ENCODE measurements around the gene RAMP1.
"Not testable (repeated sequence)": the region's sequence is repeated elsewhere in the genome, so short reads cannot be mapped to it uniquely, and the experiment has no call there.

RAMP1 gene

DNA sequence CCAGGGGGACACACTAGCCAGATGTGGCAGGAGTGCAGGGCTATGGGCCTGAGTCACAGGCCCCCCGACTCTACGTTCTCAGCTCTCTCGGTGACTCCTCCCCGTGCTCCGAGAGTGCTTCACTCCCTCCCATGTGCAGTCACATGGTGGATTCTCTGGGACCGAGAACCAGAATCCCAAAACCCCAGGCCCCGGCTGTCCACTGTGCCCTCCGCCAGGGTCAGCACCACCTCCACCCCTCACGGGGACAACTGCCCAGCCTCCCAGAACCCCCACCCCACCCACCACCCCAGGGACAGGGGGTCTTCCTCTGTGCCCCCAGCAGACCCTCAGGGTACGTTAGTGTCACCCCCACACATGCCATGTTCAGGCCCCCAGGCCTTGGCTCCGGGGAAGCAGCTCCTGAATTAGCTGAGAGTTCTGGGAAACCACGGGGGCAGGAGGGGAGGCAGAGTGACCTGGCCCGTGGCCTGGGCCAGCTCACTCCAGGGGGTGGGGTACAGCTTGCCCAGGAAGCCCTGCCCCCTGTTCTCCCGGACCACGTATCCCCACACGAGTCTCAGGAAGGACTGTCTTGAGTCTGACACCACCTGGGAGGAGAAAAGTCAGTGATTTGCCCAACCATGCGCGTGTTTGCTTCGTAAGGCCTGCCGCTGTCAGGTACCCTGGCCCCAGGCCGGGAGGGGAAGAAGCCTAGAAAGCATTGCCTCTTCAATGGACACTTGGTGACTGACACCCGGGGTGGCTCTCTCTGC is 4.4 kb downstream of the RAMP1 start:
- no peak for DNase-seq (ENCODE audit: low spot score)

DNA sequence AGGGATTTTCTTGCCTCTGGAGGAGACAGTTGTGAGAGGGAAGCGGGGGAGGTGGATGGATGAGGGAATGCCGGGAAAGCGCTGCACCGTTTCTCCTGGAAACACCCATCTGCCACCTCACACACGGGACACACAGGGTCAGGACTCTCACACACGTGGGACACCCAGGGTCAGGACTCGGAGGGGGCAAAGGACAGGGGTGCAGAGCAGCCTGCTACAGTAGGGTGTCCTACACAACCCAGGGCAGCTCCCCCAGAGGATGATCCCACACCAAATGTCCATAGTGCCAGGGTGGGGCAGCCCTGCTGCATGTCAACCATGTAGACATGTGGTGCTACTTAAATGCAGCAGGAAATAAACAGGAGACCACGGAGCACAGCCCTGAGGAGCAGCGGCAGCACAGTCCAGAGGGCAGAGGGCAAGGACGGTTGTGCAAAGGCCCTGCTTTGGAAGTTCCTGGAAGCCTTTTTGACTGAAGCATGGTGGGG is 5.1 kb downstream of the RAMP1 start:
- no peak for DNase-seq (ENCODE audit: low spot score)

DNA sequence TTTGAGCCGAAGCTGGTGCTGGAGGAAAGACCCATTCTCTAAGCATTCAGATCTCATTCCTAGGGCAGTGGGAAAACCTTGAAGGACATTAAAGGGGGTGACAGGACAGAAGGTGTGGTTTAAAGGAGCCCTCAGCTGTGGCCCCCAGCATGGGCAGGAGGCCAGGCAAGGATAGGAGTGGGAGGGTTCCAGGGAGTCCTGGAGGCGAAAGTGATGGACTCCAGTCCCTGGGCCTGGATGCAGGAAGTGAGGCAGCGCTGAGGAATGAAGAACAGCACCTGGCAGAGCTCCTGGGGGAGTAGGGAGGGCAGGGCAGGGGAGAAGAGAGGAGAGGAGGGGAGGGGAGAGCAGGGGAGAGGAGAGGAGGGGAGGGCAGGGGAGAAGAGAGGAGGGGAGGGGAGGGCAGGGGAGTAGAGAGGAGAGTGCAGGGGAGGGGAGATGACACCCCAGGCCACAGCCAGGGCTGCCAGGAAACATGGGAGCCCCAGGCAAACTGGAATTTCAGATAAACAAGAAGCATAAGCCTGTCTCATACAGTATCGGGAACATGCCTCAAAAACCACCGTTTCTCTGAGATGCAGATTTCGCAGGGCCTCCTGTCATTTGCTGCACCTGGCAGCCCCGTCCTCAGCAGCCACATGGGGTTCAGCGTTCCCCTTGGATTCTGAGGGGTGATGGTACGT is 5.7 kb downstream of the RAMP1 start:
- peak; percentile 43 for DNase-seq (ENCODE audit: low spot score)

DNA sequence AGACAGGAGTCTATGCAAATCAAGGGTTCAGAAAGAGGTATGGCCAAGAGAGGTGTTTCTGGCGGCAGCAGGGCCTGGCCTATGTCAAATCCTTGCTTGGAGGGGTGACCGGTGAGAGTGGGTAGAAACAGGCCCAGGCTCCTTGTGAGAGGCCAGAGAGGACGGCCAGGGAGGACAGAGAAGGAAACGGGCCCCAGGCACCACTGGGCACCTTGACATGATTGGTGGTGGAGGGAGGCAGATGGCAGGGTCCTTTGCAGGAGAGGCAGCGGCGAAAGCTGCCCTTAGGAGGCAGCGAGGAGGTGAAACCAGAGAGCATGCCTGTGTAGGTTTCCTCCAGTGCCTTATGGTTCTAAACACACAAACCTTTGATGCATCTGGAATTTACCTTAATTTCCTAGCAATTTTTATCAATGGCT is 6.2 kb downstream of the RAMP1 start:
- no peak for DNase-seq (ENCODE audit: low spot score)

DNA sequence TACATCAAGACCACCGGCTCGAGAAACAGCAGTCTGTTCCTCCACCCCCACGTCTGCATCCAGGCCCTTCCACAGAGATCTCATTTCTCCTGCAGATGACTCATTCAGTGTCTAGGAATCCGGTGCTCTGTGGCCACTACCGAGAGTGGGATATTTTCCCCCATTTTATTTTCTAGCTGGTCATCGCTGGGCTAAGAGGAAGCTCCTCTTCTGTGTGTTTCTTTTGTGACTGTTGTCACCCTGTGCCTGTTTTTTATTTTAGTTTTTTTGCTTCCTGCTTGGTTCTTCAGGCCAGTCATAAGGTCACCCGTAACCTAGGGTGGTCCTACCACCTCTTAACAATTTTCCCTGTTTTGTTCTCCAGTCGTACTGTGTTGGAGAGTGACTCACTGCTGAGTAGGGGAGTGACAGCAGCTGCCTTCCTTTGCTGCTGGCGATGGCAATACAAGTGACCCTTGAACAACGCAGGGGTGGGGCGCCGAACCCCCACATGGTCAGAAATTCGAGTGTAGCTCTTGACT is 6.7 kb downstream of the RAMP1 start:
- DNase-seq (ENCODE audit: low spot score), result no peak

DNA sequence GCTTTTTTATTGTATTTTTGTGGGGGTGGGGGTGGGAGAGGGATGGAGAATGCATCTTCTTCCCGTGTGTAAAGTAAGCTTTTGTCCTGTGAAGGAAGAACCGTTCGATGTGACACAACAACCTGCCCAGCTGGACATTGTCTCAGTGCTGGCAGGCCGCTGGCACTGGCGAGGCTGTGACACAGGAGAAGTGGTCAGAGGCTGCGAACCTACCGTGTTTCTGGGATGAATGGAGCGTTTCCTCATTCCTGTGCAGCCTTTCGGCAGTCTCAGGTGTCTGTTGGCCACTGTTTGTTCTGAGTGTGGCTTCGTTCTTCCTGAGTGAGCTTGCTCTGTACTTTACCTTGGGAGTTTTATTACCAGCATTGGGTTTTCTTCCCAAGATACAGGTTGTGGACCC is 8.0 kb downstream of the RAMP1 start:
- no peak for DNase-seq (ENCODE audit: low spot score)

DNA sequence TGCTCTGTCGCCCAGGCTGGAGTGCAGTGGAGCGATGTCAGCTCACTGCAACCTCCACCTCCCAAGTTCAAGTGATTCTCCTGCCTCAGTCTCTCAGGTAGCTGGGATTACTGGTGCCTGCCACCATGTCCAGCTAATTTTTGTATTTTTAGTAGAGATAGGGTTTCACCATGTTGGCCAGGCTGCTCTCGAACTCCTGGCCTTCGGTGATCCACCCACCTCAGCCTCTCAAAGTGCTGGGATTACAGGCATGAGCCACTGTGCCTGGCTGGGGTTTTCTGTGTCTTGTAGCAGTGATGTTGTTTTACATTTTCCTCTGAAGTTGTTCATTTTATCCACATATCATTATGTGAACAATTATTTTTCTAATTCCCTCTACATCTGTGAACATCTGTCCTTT is 8.7 kb downstream of the RAMP1 start:
- DNase-seq (ENCODE audit: low spot score), result not testable (repeated sequence)

DNA sequence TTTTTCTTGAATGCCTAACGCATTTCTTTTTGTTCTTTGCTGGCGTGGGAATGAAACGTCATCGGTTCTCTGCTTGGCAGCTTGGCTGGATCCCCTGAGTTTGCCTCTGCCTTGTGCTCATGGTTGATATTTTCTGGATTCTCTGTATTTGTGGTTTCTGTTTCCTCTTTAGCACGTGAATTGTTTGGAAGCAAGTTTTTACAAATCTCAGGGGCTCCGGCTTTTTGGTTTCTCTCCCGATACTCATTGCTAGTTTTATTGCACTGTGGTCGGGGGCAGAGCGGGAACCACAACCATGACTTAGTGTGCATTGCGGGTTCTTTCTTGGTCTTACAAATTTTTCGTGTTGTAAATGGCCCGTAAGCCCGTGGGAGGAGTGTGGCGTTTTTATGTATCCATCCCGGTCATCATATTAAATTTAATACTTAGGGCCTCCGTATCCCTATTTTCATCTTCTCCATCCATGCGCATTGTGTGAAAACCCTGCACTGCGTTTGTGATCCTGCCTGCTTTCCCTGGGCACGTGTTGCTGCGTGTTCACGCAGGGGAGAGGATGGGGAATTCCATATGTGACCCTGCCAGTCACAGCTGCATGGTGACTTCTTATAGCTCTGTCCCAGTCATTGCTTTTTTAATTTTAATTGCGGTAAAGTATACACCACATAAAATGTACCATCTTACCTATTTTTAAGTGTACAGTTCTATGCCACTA is 9.4 kb downstream of the RAMP1 start:
- DNase-seq (ENCODE audit: low spot score), result no peak

DNA sequence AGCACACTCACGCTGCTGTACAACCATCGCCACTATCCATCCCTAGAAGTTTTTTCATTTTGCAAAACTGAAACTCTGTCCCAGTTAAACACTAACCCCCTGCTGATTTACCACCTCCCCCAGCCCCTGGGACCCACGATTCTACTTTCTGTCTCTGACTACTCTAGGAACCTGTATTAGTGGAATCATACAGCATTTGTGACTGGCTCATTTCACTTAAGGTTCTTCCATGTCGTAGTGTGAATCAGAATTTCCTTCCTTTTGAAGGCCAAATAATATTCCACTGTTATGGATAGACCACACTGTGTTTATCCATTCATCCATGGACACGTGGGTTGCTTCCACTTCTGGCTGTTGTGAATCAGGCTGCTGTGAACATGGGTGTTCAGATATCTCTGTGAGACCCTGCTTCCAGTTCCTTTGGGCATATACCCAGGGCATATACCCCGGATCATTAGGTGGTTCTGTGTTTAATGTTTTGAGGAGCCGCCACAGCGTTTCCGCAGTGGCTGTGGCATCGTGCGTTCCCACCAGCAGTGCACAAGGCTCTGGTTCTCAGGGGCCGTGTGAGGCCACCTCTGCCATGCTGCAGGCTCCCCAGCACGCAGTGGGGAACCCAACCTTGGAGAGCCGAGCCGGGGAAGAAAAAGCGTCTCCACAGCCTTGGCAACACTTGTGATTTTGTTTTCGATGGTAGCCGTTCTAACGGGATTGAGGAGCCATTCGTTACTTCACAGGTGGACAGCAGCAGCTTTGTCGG is 10.1 kb downstream of the RAMP1 start:
- no peak for DNase-seq (ENCODE audit: low spot score)

DNA sequence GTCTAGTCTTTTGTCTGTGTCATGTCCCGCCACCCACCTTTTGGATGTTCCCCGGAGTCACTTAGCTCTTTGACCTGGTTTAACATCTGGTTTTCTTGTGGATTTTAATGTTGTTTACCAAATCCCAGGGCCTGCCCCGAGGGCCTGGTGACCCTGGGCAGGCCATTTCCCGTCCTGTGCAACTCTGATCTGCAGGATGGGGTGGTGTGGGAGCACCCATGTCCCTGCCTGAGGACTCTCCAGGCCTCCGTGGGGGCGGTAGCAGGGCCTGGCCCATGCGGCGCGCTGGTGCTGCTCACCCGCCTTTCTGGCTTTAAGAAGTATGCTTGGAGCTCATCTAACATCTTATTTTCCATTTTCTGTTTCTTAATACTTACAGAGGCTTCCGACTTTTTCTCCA is 10.7 kb downstream of the RAMP1 start:
- DNase-seq (ENCODE audit: low spot score), result no peak

DNA sequence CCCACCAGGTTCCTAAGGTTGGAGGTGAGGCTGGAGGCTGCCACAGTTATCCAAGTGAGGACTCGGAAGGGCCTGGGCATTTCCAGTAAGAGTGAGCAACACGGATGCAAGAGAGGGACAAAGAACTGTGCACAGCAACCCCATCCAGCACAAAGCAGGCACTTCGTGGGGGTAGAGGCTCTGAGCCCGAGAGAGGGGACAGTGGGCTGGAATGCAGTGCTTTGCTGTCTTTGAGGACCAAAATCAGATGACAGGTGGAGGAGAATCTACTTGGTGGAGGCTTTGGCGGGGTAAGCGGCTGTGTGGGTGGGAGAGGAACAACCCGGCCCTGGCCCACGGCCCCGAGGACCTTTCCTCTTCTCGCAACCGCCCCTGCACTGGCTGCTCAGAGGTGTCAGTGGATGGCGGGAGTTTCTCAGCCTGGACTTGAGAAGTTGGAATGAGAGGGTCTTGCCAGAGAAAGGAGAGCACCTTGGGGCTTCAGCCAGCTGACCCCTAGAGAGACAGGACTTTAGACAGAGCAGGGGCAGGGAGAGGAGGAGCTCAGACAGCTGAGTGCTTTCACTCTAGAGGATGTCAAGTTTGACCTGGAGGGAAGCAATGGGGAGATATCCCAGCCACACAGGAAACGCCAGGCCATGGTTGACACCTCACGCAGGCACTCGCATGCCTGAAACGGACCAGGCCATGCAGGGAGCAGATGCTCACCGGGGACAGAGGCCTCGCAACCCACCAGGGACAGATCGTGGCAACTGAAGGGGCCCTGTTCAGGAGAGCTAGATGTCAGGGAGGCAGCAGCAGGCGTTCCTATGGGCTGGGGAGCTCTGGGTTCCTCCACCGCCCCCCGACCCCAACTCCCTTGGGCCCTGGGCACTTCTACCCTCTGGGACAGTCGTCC is 11.6 kb downstream of the RAMP1 start:
- DNase-seq (ENCODE audit: low spot score), result no peak

DNA sequence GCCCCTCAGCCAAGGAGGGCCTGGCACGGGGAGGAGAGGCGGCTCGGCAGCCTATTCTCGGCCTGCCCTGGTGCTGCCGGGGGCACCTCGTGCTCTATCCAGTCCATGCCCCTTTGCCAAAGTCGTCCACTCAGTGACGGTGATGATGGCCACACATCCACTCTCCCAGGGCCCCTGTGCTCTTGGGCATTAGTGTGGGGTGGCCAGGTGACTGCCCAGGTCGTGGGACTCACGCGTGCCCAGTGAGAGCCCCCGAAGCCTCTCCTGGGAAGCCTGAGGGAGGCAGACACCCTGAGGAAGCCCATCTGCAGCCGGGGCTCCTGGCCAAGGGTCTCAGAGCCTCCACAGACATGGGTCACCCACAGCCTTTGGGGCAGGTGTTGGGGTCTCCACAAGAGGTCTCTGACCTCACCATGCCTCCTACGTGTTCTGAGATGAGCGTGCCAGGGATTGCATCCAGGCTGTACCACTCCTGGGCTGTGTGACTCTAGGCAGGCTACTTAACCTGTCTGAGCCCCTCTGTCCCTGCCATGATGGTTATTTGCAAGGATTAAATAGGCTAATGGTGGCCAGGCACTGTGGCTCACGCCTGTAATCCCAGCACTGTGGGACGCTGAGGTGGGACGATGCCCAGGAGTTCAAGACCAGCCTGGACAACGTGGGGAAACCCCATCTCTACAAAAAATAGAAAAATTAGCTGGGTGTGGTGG is 12.9 kb downstream of the RAMP1 start:
- DNase-seq (ENCODE audit: low spot score), result no peak

DNA sequence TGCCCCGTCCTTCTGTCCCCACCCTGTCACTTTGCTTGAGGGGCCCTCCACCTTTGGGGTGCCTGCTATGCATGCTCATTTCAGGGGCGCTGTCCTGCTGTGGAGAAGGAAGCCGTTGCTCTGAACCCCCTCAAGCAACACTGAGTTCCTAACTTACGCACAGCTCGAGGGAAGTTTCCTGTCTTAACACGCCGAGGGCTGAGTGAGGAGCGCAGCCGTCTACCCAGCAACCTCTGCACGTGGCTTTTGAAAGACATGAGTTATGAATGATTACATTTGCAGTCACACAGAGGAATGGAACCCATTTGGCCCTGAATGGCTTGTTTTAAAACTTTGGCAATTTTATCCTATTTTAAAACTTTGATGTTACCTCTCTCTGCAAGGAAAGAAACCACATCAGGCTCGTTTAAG is 14.0 kb downstream of the RAMP1 start:
- no peak for DNase-seq (ENCODE audit: low spot score)

DNA sequence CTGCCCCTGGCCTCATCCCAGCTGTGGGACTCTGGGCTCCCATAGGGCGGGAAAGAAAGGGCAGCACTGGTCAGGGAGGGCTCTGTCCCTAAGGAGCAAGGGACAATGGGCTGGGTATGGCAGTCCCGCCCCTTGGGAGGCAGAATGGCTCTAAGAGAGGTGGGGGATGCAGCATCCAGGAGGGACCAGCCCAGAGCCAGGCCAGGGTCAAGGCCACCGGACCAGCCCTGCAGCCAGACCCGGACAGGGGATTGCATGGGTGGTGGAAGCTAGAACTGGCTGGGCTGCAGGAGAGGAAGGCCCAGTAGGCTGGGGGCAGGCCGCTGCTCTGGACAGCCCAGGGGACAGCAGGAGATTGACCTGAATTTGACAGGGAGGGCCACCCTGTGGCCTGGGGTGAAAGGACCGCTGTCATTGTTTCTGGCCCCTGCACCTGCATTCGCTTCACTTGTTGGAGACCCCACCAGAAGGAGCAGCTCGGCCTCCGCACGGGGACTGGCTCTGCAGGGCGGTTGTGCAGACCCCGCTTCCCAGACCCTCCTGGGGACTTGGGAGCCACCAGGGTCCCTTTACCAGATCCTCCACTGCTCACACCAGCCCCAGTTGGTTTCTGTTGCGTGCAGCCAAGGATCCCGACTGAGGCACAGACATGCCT is 14.6 kb downstream of the RAMP1 start:
- no peak for DNase-seq (ENCODE audit: low spot score)

DNA sequence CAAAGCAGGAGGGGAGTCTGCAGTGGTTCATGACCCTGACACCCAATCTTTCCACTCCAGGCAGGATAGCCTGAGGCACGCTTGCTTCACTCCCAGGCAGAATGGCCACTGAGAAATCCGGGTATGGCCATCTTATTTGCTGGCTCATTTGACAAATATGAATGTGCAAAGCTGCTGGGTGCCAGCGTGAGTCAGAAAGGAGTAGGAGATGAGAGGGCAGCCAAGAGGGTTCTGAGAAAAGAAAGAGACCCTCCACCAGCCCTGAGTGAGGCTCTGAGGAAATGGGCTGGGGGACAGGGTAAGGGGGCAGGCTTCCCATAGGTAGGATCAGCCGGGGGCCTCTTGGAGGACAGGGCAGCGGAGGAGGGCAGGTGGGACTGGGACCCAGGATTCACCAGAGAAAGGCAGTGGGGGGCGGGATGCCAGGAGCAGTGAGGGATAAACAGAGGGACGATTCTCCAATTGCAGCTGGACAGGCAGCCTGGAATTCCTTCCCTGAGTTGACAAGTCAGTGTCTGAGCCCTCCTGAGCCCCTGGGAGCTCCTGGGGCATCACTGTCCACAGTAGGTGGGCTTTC is 15.2 kb downstream of the RAMP1 start:
- DNase-seq (ENCODE audit: low spot score), result no peak

DNA sequence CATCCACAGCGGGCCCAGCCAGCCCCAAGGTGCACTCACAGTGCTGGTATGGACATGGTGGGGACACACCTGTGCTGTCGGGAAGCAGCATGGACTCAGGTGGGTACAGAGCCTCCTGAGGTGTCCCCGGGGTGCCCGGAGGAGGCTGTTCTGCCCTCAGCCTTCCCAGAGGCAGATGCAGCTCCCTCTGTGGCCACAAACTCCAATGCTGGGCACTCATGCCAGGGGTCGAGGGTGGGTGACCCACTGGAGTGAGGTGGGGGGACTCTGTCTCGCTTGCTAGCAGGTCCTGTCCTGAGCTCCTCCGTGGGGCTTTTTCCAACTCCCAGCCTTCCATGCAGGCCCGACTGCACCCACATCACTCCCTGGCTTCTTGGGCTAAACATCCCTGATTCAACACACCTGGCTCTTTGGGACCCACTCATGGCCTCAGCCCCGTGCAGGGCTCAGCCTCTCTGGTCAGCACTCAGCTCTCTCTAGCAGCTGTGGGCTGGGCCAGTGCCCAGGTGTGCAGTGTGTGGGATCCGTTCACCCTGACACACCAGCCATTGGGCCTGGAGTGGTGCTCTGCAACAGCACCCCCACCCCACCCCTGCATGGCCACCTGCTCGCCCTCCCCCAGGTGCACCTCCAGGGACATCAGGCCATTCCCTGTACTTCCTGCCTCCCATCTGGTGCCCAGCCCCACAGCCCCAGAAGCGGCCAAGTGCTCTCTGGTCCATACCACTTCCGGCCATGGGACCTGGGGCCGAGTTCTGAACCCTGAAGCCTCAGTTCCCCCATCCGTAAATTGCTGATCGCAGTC is 16.0 kb downstream of the RAMP1 start:
- peak; percentile 46 for DNase-seq (ENCODE audit: low spot score)

DNA sequence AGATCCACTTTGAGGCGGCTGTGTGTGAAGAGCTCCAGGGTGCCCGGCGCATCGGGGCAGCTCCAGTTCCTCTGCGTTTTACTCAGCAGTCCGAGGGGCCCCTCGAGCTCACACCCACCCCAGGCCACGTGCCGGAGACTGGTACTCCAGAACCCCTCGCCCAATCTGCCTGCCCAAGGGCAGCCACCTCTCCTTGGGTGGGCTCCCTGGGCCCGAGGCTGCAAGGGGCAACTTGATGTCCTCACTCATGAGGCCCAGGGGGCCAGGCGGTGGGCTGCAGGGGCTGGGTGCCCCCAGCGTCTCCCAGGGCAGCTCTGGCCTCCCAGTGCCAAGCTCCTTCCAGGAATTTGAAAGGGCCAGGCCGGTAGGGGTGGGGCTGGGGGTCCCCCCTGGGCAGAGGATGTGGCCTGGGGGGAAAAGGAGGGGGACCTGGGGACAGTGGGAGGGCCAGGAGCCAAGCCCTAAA is 16.7 kb downstream of the RAMP1 start:
- DNase-seq (ENCODE audit: low spot score), result no peak

DNA sequence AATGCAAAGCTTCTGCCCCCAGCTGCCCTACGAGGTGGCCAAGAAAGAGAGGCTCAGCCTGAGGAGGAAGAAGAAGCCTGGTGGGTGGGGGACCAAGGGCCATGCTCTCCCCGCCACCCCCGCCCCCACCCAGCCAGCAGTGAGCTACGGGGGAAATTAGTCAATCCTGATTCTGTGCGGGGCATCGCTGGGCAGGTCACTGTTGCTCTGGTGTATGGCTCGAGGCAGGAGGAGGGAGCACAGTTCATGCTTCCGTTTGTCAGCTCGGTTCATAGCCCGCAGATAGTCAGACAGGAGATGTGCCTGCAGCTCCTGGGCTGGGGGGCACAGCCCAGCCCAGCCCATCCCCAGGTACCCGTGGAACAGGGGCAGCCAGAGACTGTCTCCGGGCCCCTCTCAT is 17.1 kb downstream of the RAMP1 start:
- no peak for DNase-seq (ENCODE audit: low spot score)

Measured in ecto neural progenitor cell (in vitro differentiated cells).